Measurements from ENCODE around the gene CRHBP. TPM values are rescaled to one million over a fixed set of nuclear protein-coding genes. Genes with fewer than 3 reads are reported as not detected.
"Not testable (repeated sequence)": the region's sequence is repeated elsewhere in the genome, so short reads cannot be mapped to it uniquely, and the experiment has no call there.

Gene CRHBP
- total RNA-seq, 1 experiment from 2014 or later = 27.8 TPM

DNA sequence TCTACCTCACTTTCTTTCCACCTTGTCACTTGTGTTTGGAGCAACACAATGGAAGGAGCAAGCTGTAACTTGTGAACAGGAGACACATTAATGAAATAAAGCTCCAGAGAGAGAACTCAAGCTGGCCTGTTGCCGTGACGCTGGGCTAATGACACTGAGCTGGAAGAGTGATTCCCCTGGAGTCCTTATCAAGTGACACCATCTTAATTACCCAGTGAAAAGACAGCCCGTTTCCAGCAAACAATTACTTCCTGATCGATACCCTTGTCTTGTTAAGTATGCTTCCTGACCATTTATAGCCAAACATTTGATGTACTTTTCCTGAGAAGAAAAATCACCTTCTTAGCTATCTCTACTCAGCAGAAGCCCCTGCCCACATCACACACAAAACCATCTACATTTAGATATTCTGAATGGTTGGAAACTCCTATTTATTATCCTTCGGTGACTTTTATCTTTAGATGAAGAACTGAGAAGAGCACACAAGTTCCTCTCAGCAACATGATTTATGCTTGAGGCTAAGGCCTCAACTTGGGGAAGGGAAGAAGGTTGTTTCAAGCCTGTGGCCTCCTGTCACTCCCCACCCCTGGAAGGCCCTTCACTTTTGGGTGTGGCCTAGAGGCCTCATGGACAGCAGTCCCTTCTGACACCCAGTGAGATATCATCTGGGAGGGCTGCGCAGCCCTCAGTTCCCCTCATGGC is 34.1 kb downstream of the CRHBP start:
- H3K79me2 ChIP-seq (ENCODE audit: low read length) = no peaks in the 10 kb centered on the region
- no peaks in the 10 kb centered on the region for H3K9me2 ChIP-seq (replicated peaks; ENCODE audit: insufficient read depth, low read length)
- no peak overlapping the region for H3K4me3 ChIP-seq (ENCODE audit: low read length)
- H3K27me3 ChIP-seq (ENCODE audit: low read length) = no peaks in the 10 kb centered on the region
- no peaks in the 10 kb centered on the region for H3K36me3 ChIP-seq (ENCODE audit: insufficient read depth, low read length)
- H3K9me3 ChIP-seq (ENCODE audit: low read length) = no peaks in the 10 kb centered on the region
- no peaks in the 10 kb centered on the region for H3K4me1 ChIP-seq (ENCODE audit: low read length)
- no peak overlapping the region for H3K4me2 ChIP-seq (ENCODE audit: low read depth, low read length, poor library complexity, severe bottlenecking)
- no peaks in the 10 kb centered on the region for H4K20me1 ChIP-seq (ENCODE audit: insufficient read depth, low read depth, low read length)
- H3K27ac ChIP-seq (ENCODE audit: low read length) = no peak overlapping the region
- H2AFZ ChIP-seq (ENCODE audit: low read length) = no peak overlapping the region
- DNase-seq = no peak
- no peak overlapping the region for H3K9ac ChIP-seq (ENCODE audit: low read length)

DNA sequence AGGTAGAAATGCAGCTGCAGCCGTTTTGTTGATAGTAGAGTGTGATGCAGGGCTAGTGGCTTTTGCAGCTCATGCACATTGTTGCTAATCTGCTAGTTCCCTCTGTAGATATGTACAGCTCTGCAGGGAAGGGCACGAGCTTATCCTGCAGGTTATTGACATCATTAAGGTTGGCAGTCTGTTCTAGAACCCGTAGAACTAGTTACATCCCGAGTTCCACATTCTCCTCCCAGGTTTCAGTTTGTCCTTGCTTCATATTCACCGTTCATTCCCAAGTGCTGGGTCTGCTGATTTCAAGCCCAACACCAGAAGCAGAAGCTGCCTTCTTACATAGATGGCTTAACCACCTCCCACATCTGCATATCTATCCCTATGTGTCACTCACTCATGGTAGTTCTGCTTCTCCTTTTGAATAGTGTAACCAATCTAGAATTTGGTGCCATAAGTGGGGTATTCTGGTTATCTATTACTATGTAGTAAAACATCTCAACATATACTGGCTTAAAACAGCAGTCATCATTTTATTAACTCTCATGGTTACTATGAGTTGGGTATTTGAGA is 38.1 kb downstream of the CRHBP start:
- Histone ChIP-seq H3K4me3 (ENCODE audit: low read length) (no peak overlapping the region), H4K20me1 (ENCODE audit: insufficient read depth, low read depth, low read length) (no peaks in the 10 kb centered on the region), H2AFZ (ENCODE audit: low read length) (no peak overlapping the region), H3K9me3 (ENCODE audit: low read length) (no peaks in the 10 kb centered on the region), H3K27ac (ENCODE audit: low read length) (no peak overlapping the region), H3K79me2 (ENCODE audit: low read length) (no peaks in the 10 kb centered on the region), H3K9me2 (replicated peaks; ENCODE audit: insufficient read depth, low read length) (no peaks in the 10 kb centered on the region), H3K9ac (ENCODE audit: low read length) (no peak overlapping the region), H3K4me2 (ENCODE audit: low read depth, low read length, poor library complexity, severe bottlenecking) (no peak overlapping the region), H3K4me1 (ENCODE audit: low read length) (no peaks in the 10 kb centered on the region), H3K27me3 (ENCODE audit: low read length) (no peaks in the 10 kb centered on the region), H3K36me3 (ENCODE audit: insufficient read depth, low read length) (0 out of 2 replicates have a peak, but pooled peaks cover 4% of the 10 kb centered on the region)
- DNase-seq = no peak

DNA sequence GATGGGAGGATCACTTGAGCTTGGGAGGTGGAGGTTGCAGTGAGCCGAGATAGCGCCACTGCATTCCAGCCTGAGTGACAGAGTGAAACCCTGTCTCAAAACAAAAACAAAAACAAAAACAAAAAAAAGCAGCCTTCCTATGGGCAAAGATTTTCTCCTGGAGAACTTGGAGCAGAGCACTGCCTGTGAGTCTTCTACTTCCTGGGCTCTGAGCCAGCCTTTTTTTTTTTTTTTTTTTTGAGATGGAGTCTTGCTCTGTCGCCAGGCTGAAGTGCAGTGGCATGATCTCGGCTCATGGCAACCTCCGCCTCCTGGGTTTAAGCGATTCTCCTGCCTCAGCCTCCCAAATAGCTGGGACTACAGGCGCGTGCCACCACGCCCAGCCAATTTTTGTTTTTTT is 40.6 kb downstream of the CRHBP start:
- H3K36me3 ChIP-seq (ENCODE audit: insufficient read depth, low read length); H2AFZ ChIP-seq (ENCODE audit: low read length); H3K27me3 ChIP-seq (ENCODE audit: low read length); H3K9ac ChIP-seq (ENCODE audit: low read length); H3K4me3 ChIP-seq (ENCODE audit: low read length); H3K9me2 ChIP-seq (replicated peaks; ENCODE audit: insufficient read depth, low read length); H3K9me3 ChIP-seq (ENCODE audit: low read length); H3K4me2 ChIP-seq (ENCODE audit: low read depth, low read length, poor library complexity, severe bottlenecking); H3K4me1 ChIP-seq (ENCODE audit: low read length); DNase-seq; H4K20me1 ChIP-seq (ENCODE audit: insufficient read depth, low read depth, low read length); H3K27ac ChIP-seq (ENCODE audit: low read length); H3K79me2 ChIP-seq (ENCODE audit: low read length): not testable (repeated sequence)

DNA sequence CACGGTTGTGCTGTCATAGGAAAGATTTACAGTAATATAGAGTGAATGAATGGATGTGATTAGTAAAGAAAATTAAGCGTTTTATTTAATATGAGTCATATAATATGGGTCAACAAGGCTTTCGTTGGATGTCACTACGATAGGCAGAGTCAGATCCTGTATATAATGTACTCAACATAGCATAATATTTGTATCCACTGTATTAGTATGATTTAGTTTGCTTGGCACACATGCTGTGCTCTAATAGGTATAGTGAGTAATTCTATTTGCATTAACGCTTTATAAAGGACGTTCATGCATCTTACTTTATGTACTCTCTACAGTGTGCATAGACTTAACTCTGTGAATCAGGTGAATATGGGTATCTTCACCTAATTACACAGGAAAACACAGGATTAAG is 41.5 kb downstream of the CRHBP start:
- no peaks in the 10 kb centered on the region for H3K9me3 ChIP-seq (ENCODE audit: low read length)
- no peak overlapping the region for H3K4me2 ChIP-seq (ENCODE audit: low read depth, low read length, poor library complexity, severe bottlenecking)
- no peaks in the 10 kb centered on the region for H4K20me1 ChIP-seq (ENCODE audit: insufficient read depth, low read depth, low read length)
- H3K9ac ChIP-seq (ENCODE audit: low read length) = no peak overlapping the region
- no peak overlapping the region for H3K27ac ChIP-seq (ENCODE audit: low read length)
- no peaks in the 10 kb centered on the region for H3K27me3 ChIP-seq (ENCODE audit: low read length)
- DNase-seq = no peak
- no peaks in the 10 kb centered on the region for H3K79me2 ChIP-seq (ENCODE audit: low read length)
- 0 out of 2 replicates have a peak, but pooled peaks cover 5% of the 10 kb centered on the region for H3K36me3 ChIP-seq (ENCODE audit: insufficient read depth, low read length)
- H3K4me1 ChIP-seq (ENCODE audit: low read length) = no peaks in the 10 kb centered on the region
- H3K9me2 ChIP-seq (replicated peaks; ENCODE audit: insufficient read depth, low read length) = no peaks in the 10 kb centered on the region
- no peak overlapping the region for H3K4me3 ChIP-seq (ENCODE audit: low read length)
- no peak overlapping the region for H2AFZ ChIP-seq (ENCODE audit: low read length)

DNA sequence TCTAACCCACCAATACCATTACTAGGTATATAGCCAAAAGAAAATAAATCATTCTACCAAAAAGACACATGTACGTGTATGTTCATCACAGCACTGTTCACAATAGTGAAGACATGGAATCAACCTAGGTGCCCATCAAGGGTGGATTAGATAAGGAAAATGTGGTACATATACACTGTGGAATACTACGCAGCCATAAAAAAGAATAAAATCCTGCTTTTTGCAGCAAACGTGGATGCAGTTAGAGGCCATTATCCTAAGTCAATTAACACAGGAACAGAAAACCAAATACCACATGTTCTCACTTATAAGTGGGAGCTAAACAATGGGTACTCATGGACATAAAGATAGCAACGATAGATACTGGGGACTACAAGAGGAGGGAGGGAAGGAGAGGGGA is 45.4 kb downstream of the CRHBP start:
- H3K9ac ChIP-seq (ENCODE audit: low read length); DNase-seq: not testable (repeated sequence)

DNA sequence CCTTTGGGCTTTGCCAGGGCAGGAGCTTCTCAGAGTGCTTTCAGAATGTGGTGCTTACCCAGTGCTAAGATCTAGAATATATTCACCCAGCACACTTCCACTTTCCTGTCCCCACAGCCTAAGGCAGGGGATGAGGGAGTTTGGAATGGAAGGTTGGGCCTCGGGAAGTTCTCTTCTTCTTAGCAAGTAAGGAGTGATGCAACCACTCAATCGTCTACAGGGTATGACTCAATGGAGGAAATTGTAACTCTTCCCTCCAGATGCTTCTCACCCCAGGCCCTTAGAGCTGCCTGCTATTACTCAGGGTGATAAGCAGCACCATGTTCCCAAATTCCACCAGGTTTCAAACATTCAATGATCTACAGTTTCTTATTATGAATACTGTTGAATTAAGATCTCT is 46.6 kb downstream of the CRHBP start:
- Histone ChIP-seq H3K4me2 (ENCODE audit: low read depth, low read length, poor library complexity, severe bottlenecking) (no peak overlapping the region), H2AFZ (ENCODE audit: low read length) (no peak overlapping the region), H3K4me3 (ENCODE audit: low read length) (no peak overlapping the region), H3K36me3 (ENCODE audit: insufficient read depth, low read length) (0 out of 2 replicates have a peak, but pooled peaks cover 5% of the 10 kb centered on the region), H3K4me1 (ENCODE audit: low read length) (no peaks in the 10 kb centered on the region), H3K9me3 (ENCODE audit: low read length) (no peaks in the 10 kb centered on the region), H3K79me2 (ENCODE audit: low read length) (no peaks in the 10 kb centered on the region), H4K20me1 (ENCODE audit: insufficient read depth, low read depth, low read length) (no peaks in the 10 kb centered on the region), H3K27ac (ENCODE audit: low read length) (no peak overlapping the region), H3K9me2 (replicated peaks; ENCODE audit: insufficient read depth, low read length) (no peaks in the 10 kb centered on the region), H3K27me3 (ENCODE audit: low read length) (no peaks in the 10 kb centered on the region), H3K9ac (ENCODE audit: low read length) (no peak overlapping the region)
- no peak for DNase-seq

More for the DNA sequence above, 45.4 kb downstream of the CRHBP start:
- not testable (repeated sequence) for H3K4me1 ChIP-seq (ENCODE audit: low read length); H3K79me2 ChIP-seq (ENCODE audit: low read length); H4K20me1 ChIP-seq (ENCODE audit: insufficient read depth, low read depth, low read length); H3K36me3 ChIP-seq (ENCODE audit: insufficient read depth, low read length); H3K27me3 ChIP-seq (ENCODE audit: low read length); H3K27ac ChIP-seq (ENCODE audit: low read length); H3K9me3 ChIP-seq (ENCODE audit: low read length); H3K4me2 ChIP-seq (ENCODE audit: low read depth, low read length, poor library complexity, severe bottlenecking); H2AFZ ChIP-seq (ENCODE audit: low read length); H3K9me2 ChIP-seq (replicated peaks; ENCODE audit: insufficient read depth, low read length); H3K4me3 ChIP-seq (ENCODE audit: low read length)

DNA sequence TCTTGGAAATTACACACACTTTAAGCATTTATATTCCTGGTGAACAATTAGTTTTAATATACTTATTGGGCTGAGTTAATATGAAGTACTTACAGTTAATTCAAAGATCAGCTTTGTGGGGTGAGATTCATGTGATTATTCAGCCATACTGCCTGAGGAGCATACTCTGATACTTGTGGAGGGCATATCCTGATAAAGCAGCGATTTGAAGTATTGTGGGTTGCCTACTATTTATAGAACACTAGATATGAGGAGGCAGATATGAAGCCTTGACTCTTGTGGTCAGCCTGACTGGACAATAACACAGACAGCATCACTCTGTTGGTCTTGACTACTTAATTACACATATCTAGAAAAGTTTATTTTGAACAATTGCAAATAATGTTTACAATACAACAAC is 50.4 kb downstream of the CRHBP start:
- Histone ChIP-seq H3K9me2 (replicated peaks; ENCODE audit: insufficient read depth, low read length) (no peaks in the 10 kb centered on the region), H3K79me2 (ENCODE audit: low read length) (no peaks in the 10 kb centered on the region), H4K20me1 (ENCODE audit: insufficient read depth, low read depth, low read length) (no peaks in the 10 kb centered on the region), H3K9ac (ENCODE audit: low read length) (no peak overlapping the region), H3K4me1 (ENCODE audit: low read length) (no peaks in the 10 kb centered on the region), H3K27ac (ENCODE audit: low read length) (no peak overlapping the region), H3K4me3 (ENCODE audit: low read length) (no peak overlapping the region), H2AFZ (ENCODE audit: low read length) (no peak overlapping the region), H3K9me3 (ENCODE audit: low read length) (no peaks in the 10 kb centered on the region), H3K4me2 (ENCODE audit: low read depth, low read length, poor library complexity, severe bottlenecking) (no peak overlapping the region), H3K27me3 (ENCODE audit: low read length) (no peaks in the 10 kb centered on the region), H3K36me3 (ENCODE audit: insufficient read depth, low read length) (no peaks in the 10 kb centered on the region)
- DNase-seq = no peak

DNA sequence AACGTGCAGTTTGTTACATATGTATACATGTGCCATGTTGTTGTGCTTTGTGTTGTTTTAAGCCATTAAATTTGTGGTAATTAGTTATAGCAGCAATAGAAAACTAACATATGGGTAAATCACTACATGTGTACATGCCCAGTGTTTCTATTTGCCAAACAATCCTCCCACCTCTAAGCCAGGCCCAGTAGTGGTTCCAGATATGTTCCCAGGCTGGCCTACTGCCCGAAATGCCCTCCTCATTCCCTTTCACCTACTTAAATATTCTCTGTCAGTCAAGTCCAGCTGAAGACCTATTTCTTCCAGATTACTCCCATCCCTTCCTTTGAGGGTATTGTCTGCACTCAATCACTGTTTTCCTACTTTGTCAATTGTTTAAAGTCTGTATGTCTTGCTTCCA is 53.3 kb downstream of the CRHBP start:
- no peak overlapping the region for H2AFZ ChIP-seq (ENCODE audit: low read length)
- no peaks in the 10 kb centered on the region for H3K9me3 ChIP-seq (ENCODE audit: low read length)
- no peak overlapping the region for H3K4me2 ChIP-seq (ENCODE audit: low read depth, low read length, poor library complexity, severe bottlenecking)
- H3K4me1 ChIP-seq (ENCODE audit: low read length) = no peaks in the 10 kb centered on the region
- H4K20me1 ChIP-seq (ENCODE audit: insufficient read depth, low read depth, low read length) = no peaks in the 10 kb centered on the region
- H3K79me2 ChIP-seq (ENCODE audit: low read length) = no peaks in the 10 kb centered on the region
- DNase-seq = no peak
- H3K9ac ChIP-seq (ENCODE audit: low read length) = no peak overlapping the region
- no peaks in the 10 kb centered on the region for H3K9me2 ChIP-seq (replicated peaks; ENCODE audit: insufficient read depth, low read length)
- no peaks in the 10 kb centered on the region for H3K36me3 ChIP-seq (ENCODE audit: insufficient read depth, low read length)
- H3K4me3 ChIP-seq (ENCODE audit: low read length) = no peak overlapping the region
- H3K27ac ChIP-seq (ENCODE audit: low read length) = no peak overlapping the region
- H3K27me3 ChIP-seq (ENCODE audit: low read length) = no peaks in the 10 kb centered on the region

All from Karpas-422 (cell line).